Keratinocyte (primary cell): ENCODE results near the gene HLA-DQB1. TPM values are rescaled to one million over a fixed set of nuclear protein-coding genes. Genes with fewer than 3 reads are reported as not detected.

Source experiments
- DNase-seq: peaks from one replicate; pipeline ENCODE4 v3.0.0-alpha.2; 2011; ENCODE audit warnings: low read depth, missing footprints, low spot score
- FAIRE-seq: peaks from 2 replicates; lab custom pipeline; 2011; peaks lifted over from hg19 to GRCh38; lab: Jason Lieb, UNC
- H2AFZ ChIP-seq: 2 replicates; pipeline ENCODE4 v1.6.0; 2012; ENCODE audit warnings: low read length, control low read depth, inconsistent platforms; ENCODE audit not compliant: control insufficient read depth
- H3K27ac ChIP-seq: 2 replicates; pipeline ENCODE4 v1.5.1; 2011; ENCODE audit warnings: low read length; ENCODE audit not compliant: control insufficient read depth, insufficient read depth
- H3K27me3 ChIP-seq: 3 replicates; pipeline ENCODE4 v1.6.0; 2011; ENCODE audit warnings: low read length; ENCODE audit not compliant: control insufficient read depth, insufficient read depth; ENCODE audit errors: extremely low read depth
- H3K36me3 ChIP-seq, 2 experiments: 2 replicates in 1 of 2; 3 replicates in 1 of 2; pipeline ENCODE4 v1.5.1; 2011; ENCODE audit warnings: low read length in 2 of 2, mild to moderate bottlenecking in 1 of 2; ENCODE audit not compliant: control insufficient read depth in 2 of 2, insufficient read depth in 2 of 2; ENCODE audit errors: extremely low read depth in 1 of 2
- H3K4me1 ChIP-seq: 3 replicates; pipeline ENCODE4 v1.5.1; 2011; ENCODE audit warnings: low read length; ENCODE audit not compliant: control insufficient read depth, insufficient read depth; ENCODE audit errors: extremely low read depth
- H3K4me2 ChIP-seq: 3 replicates; pipeline ENCODE4 v1.6.0; 2011; ENCODE audit warnings: low read depth, low read length; ENCODE audit not compliant: control insufficient read depth, insufficient read depth; ENCODE audit errors: extremely low read depth
- H3K4me3 ChIP-seq, 3 experiments: fragments of 200-600 bp in 1 of 3; sonication (generic) in 1 of 3; 2 replicates in 2 of 3; 3 replicates in 1 of 3; pipeline ENCODE4 v1.5.1; 2011 to 2016; ENCODE audit warnings: low read length in 3 of 3, mild to moderate bottlenecking in 3 of 3, control low read depth in 2 of 3, inconsistent platforms in 1 of 3, low read depth in 1 of 3, mixed read lengths in 1 of 3, mixed run types in 1 of 3, moderate library complexity in 1 of 3; ENCODE audit not compliant: control insufficient read depth in 2 of 3, insufficient read depth in 2 of 3; ENCODE audit errors: extremely low read depth in 1 of 3
- H3K79me2 ChIP-seq: 2 replicates; pipeline ENCODE4 v1.6.0; 2012; ENCODE audit warnings: low read length; ENCODE audit not compliant: control insufficient read depth, insufficient read depth
- H3K9ac ChIP-seq: 3 replicates; pipeline ENCODE4 v1.6.0; 2011; ENCODE audit warnings: low read length; ENCODE audit not compliant: control insufficient read depth, insufficient read depth; ENCODE audit errors: extremely low read depth
- H3K9me1 ChIP-seq: 3 replicates; pipeline ENCODE4 v1.6.0; 2011; ENCODE audit warnings: low read length; ENCODE audit not compliant: control insufficient read depth, insufficient read depth; ENCODE audit errors: extremely low read depth
- H3K9me3 ChIP-seq: 2 replicates; pipeline ENCODE4 v1.5.1; 2012; ENCODE audit warnings: low read depth, low read length; ENCODE audit not compliant: control insufficient read depth
- H4K20me1 ChIP-seq: 3 replicates; pipeline ENCODE4 v1.6.0; 2011; ENCODE audit warnings: low read length; ENCODE audit not compliant: control insufficient read depth, insufficient read depth; ENCODE audit errors: extremely low read depth
- CTCF ChIP-seq, 3 experiments: IDR thresholded peaks in 1 of 3; conservative IDR thresholded peaks in 1 of 3; optimal IDR thresholded peaks in 1 of 3; 2 replicates in 2 of 3; 3 replicates in 1 of 3; pipeline versions ENCODE3 to v1.5.1; 2011; ENCODE audit warnings: low read length in 3 of 3, mild to moderate bottlenecking in 3 of 3, moderate library complexity in 2 of 3, control low read depth in 1 of 3, inconsistent platforms in 1 of 3; ENCODE audit not compliant: insufficient read depth in 2 of 3; ENCODE audit errors: extremely low read depth in 1 of 3
- EZH2 ChIP-seq: IDR thresholded peaks from one replicate; pipeline ENCODE4 v1.6.1; 2012; ENCODE audit warnings: inconsistent platforms, mild to moderate bottlenecking, low read length, moderate library complexity
- dilution Hi-C: fragments of 300-500 bp; cut with MboI; formaldehyde crosslinking; loops from one replicate; pipeline ENCODE4 v1.7.0; 2020; ENCODE audit warnings: low sequenced_read_pairs; ENCODE audit not compliant: extremely low pct_ligation_motif_present
- polyA plus RNA-seq, 5 experiments: library from polyadenylated mRNA; depleted of rRNA in 3 of 5; stranded (reverse) in 3 of 5; stranded (forward) in 1 of 5; unstranded in 1 of 5; fragments of >200 nt; gene quantifications; 1 replicate in 1 of 5; 2 replicates in 3 of 5; 3 replicates in 1 of 5; pipeline versions ENCODE4 v1.2.1 to v1.2.3, GENCODE V29; 2011 to 2012; ENCODE audit warnings: missing spikeins in 2 of 5, low read depth in 1 of 5, low replicate concordance in 1 of 5

Gene HLA-DQB1
- polyA plus RNA-seq, 1 donor (not counting 4 experiments of a cell fraction or from before 2014, with no cell fraction given) = 40.5 TPM

- DNase-seq (no peak), FAIRE-seq (no peak)
- H3K9me3 ChIP-seq = no peaks in the 10 kb centered on the region
- H3K4me3 ChIP-seq = no peak overlapping the region
- dilution Hi-C loops = no loop called here
- no peak for TF ChIP-seq EZH2
- TF ChIP-seq CTCF (optimal IDR thresholded peaks at IDR 0.05 in 1 of 3, IDR thresholded peaks at IDR 0.05 in 1 of 3, conservative IDR thresholded peaks at IDR 0.05 in 1 of 3; ENCODE audit: extremely low read depth in 1 of 3, insufficient read depth in 2 of 3, low read length in 3 of 3) = no peak
- no peaks in the 10 kb centered on the region for H3K79me2 ChIP-seq
- H2AFZ ChIP-seq = no peak overlapping the region
- no peak overlapping the region for H3K9ac ChIP-seq
- H3K4me2 ChIP-seq = no peak overlapping the region
- H3K27ac ChIP-seq = no peak overlapping the region
- no peaks in the 10 kb centered on the region for H3K36me3 ChIP-seq
- no peaks in the 10 kb centered on the region for H3K9me1 ChIP-seq
- H3K27me3 ChIP-seq = no peaks in the 10 kb centered on the region
- H4K20me1 ChIP-seq = no peaks in the 10 kb centered on the region
- peaks cover 6% of the 10 kb centered on the region for H3K4me1 ChIP-seq
Observed at GRCh38 chr6:32669893-32670292, 3.4 kb upstream of the HLA-DQB1 start.

- Histone ChIP-seq H3K4me2 (no peak overlapping the region), H3K4me3 (no peak overlapping the region), H3K4me1 (peaks cover 6% of the 10 kb centered on the region), H3K36me3 (no peaks in the 10 kb centered on the region), H4K20me1 (no peaks in the 10 kb centered on the region), H3K27ac (no peak overlapping the region), H3K79me2 (no peaks in the 10 kb centered on the region), H3K9me1 (no peaks in the 10 kb centered on the region), H3K9ac (no peak overlapping the region), H3K9me3 (no peaks in the 10 kb centered on the region), H3K27me3 (no peaks in the 10 kb centered on the region), H2AFZ (no peak overlapping the region)
- TF ChIP-seq CTCF (optimal IDR thresholded peaks at IDR 0.05 in 1 of 3, IDR thresholded peaks at IDR 0.05 in 1 of 3, conservative IDR thresholded peaks at IDR 0.05 in 1 of 3; ENCODE audit: extremely low read depth in 1 of 3, insufficient read depth in 2 of 3, low read length in 3 of 3) = no peak
- TF ChIP-seq EZH2 = no peak
- no peak for FAIRE-seq
- dilution Hi-C loops = no loop called here
- no peak for DNase-seq
Observed at GRCh38 chr6:32669240-32669639, 2.8 kb upstream of the HLA-DQB1 start.
